ENCODE measurements around the gene SLC12A9. TPM values are rescaled to one million over a fixed set of nuclear protein-coding genes. Genes with fewer than 3 reads are reported as not detected.

The SLC12A9 gene
- total RNA-seq, 4 donors from 2014 or later = 21.0 to 46.2 (median 23.1) TPM

- peak overlapping the region in 3 of 4 donors; percentile 23 to 63 (median 44) for H3K4me3 ChIP-seq
- in situ Hi-C loops (cut with MboI; ENCODE audit: low pct_ligation_motif_present in 1 of 4, low pct_unique_long_range_greater_than_20kb in 1 of 4, low sequenced_read_pairs in 3 of 4) (loop anchor here in 2 of 4 donors (5.0 to 10.0 kb wide), 2 partner anchors 161 to 249 kb away; no protein-coding TSS in a partner anchor), intact Hi-C loops (cut with DNase I; ENCODE audit: low total_unique reads) (no loop called here)
- no peaks in the 10 kb centered on the region for H3K9me3 ChIP-seq
- peak overlapping the region in 3 of 4 donors; percentile 19 to 31 (median 20) for H3K27ac ChIP-seq
- WGBS, 2 donors (ENCODE audit: low coverage in 1 of 2) = 5 to 30% methylated on average over 4 to 48 of the region's 54 CpGs
- peaks cover 54% of the 10 kb centered on the region for H3K27me3 ChIP-seq
- no peaks in the 10 kb centered on the region for H3K36me3 ChIP-seq
- peaks cover 22 to 45% (median 31%) of the 10 kb centered on the region in 4 donors for H3K4me1 ChIP-seq
- peak; percentile 44 for TF ChIP-seq POLR2A (IDR thresholded peaks at IDR 0.05)
- peak in 2 of 3 donors; percentile 7 to 72 for TF ChIP-seq POLR2AphosphoS5 (IDR thresholded peaks at IDR 0.05)
- no peak for TF ChIP-seq EP300 (IDR thresholded peaks at IDR 0.05; ENCODE audit: low read depth)
- TF ChIP-seq CTCF (IDR thresholded peaks at IDR 0.05) = no peak
- DNase-seq = peak; percentile 78
These were observed 43.6 kb downstream of the SLC12A9 start for GRCh38 chr7:100895956-100896731.

DNA sequence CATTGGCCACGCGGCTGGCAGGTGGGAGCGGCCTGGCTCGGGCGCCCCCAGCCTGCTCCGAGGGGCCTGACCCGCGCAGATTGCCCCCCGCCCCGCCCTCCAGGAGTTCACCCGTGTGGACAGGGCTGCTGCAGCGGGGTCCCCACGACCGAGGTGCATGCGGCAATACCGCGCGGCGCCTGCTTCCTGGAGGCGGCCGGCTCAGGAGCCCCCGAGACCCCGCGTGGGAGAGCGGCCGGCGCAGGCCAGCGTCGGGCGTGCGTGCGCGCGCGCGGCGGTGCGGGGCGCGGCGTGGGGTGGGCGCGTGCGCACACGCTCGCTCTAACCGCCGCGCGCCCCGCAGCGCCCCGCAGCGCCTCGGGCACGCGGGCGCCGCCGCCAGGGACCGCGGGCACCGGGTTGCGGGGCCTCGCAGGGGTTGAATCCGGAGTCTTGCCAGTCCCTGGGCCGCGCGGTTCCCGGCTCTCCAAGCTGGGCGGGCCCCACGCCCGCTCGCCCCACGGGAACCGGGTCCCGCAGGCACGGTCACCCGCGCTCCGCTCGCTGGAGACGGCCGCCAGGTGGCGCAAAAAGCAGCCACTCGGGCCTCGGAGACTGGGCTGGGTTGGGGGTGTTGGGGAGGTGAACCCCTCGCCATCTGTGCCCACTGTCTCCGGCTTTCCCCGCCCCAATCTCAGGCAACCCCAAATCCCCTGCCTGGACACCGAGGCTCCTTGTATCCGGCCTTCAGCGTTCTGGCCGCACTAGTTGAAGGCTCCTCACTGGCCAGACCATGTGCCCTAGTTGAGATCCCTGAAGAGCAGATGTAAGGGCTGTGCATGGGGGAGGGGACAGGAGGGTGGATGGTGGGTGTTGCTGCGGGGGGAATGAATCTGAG, 44.5 kb downstream of the SLC12A9 start:
- Histone ChIP-seq H3K9me3 (no peaks in the 10 kb centered on the region), H3K27ac (peak overlapping the region; percentile 53 to 78 (median 68)), H3K27me3 (peaks cover 54% of the 10 kb centered on the region), H3K4me1 (peaks cover 20 to 42% (median 30%) of the 10 kb centered on the region in 4 donors), H3K36me3 (no peaks in the 10 kb centered on the region), H3K4me3 (peak overlapping the region in 2 of 4 donors; percentile 30 to 63)
- intact Hi-C loops (cut with DNase I; ENCODE audit: low total_unique reads) (loop anchor here (1.0 kb wide), 1 partner anchor 162 kb away; no protein-coding TSS in a partner anchor), in situ Hi-C loops (cut with MboI; ENCODE audit: low pct_ligation_motif_present in 1 of 4, low pct_unique_long_range_greater_than_20kb in 1 of 4, low sequenced_read_pairs in 3 of 4) (loop anchor here in 2 of 4 donors (5.0 to 10.0 kb wide), 2 partner anchors 160 to 248 kb away; no protein-coding TSS in a partner anchor)
- DNase-seq = peak; percentile 76
- no peak for TF ChIP-seq POLR2A (IDR thresholded peaks at IDR 0.05)
- TF ChIP-seq EP300 (IDR thresholded peaks at IDR 0.05; ENCODE audit: low read depth) = no peak
- TF ChIP-seq CTCF (IDR thresholded peaks at IDR 0.05) = peak; percentile 76 to 93 (median 85)
- 5% methylated on average over 16 of the region's 95 CpGs; no CpG with 5 or more reads in 1 of the 2 donors for WGBS, 2 donors (ENCODE audit: low coverage in 1 of 2)

DNA sequence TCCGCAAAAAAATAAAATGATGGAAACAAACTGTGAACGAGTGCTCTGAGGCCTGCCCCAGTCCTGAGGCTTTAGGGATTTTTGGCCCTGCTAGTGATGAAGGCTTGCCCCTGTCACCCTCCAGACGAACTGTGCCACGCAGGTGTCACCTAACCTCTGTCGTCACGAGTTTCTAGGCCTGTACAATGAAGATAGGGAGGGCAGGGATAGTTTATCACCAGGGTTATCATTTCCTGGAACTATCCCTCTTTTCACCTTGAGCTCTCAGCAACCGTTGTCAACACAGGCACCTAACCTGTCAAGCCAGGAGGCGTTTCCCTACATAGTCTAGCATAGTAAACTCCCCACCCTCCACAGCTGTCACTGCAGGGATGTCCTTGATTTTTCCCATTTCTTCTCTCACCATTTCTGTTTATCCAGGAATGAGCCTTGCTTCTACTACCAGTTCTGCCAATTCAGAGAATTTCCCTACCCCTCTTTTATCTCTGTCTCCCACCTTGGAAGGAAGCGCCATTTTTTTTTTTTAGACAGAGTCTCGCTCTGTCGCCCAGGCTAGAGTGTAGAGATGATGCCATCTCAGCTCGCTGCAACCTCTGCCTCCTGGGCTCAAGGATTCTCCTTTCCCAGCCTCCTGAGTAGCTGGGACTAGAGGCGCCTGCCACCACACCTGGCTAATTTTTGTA, 45.4 kb downstream of the SLC12A9 start:
- Histone ChIP-seq H3K36me3 (no peaks in the 10 kb centered on the region), H3K9me3 (no peaks in the 10 kb centered on the region), H3K4me3 (peak overlapping the region in 1 of 4 donors; percentile 63), H3K27me3 (peaks cover 54% of the 10 kb centered on the region), H3K27ac (peak overlapping the region; percentile 53 to 78 (median 68)), H3K4me1 (peaks cover 20 to 51% (median 33%) of the 10 kb centered on the region in 4 donors)
- DNase-seq = peak; percentile 70
- TF ChIP-seq EP300 (IDR thresholded peaks at IDR 0.05; ENCODE audit: low read depth) (peak; percentile 78), POLR2AphosphoS5 (IDR thresholded peaks at IDR 0.05) (peak; percentile 28 to 62 (median 50)), CTCF (IDR thresholded peaks at IDR 0.05) (no peak), POLR2A (IDR thresholded peaks at IDR 0.05) (no peak)
- intact Hi-C loops (cut with DNase I; ENCODE audit: low total_unique reads) (loop anchor here (1.0 kb wide), 1 partner anchor 161 kb away; no protein-coding TSS in a partner anchor), in situ Hi-C loops (cut with MboI; ENCODE audit: low pct_ligation_motif_present in 1 of 4, low pct_unique_long_range_greater_than_20kb in 1 of 4, low sequenced_read_pairs in 3 of 4) (loop anchor here in 2 of 4 donors (5.0 to 10.0 kb wide), 2 partner anchors 159 to 247 kb away; no protein-coding TSS in a partner anchor)
- 58 to 60% methylated on average over 4 to 13 of the region's 13 CpGs for WGBS, 2 donors (ENCODE audit: low coverage in 1 of 2)
